ENCODE measurements around the gene HBEGF. TPM values are rescaled to one million over a fixed set of nuclear protein-coding genes. Genes with fewer than 3 reads are reported as not detected.

HBEGF gene
- total and polyA plus RNA-seq, 10 of the 15 experiments (the other 5 are each of a cell fraction or from before 2014, with no cell fraction given): 0.87 to 3.1 (median 2.1) TPM

- TF ChIP-seq SMC3 (IDR thresholded peaks at IDR 0.05; ENCODE audit: borderline replicate concordance, low read length) (0 out of 2 replicates have a peak, but pooled peaks have one; percentile 4), SMARCA5 (IDR thresholded peaks at IDR 0.05) (peak; percentile 75), CBFB (IDR thresholded peaks at IDR 0.05; ENCODE audit: low read depth) (0 out of 2 replicates have a peak, but pooled peaks have one; percentile 18), ZBTB4 (CRISPR knock-in tag; IDR thresholded peaks at IDR 0.05) (no peak), ELK1 (IDR thresholded peaks at IDR 0.05; ENCODE audit: low read depth, low read length) (no peak), TARDBP (IDR thresholded peaks at IDR 0.05; ENCODE audit: borderline replicate concordance) (no peak), SIX5 (IDR thresholded peaks at IDR 0.05; ENCODE audit: low read depth, low read length, severe bottlenecking) (no peak), ZNF207 (IDR thresholded peaks at IDR 0.05; ENCODE audit: borderline replicate concordance) (peak; percentile 30; the same call in 1 of the 2 replicates), EP300 (IDR thresholded peaks at IDR 0.05; ENCODE audit: borderline replicate concordance in 1 of 2, control insufficient read depth in 1 of 2, low read depth in 2 of 2, low read length in 2 of 2) (no peak), LARP7 (IDR thresholded peaks at IDR 0.05) (no peak), NR2C1 (IDR thresholded peaks at IDR 0.05) (no peak), EZH2 (IDR thresholded peaks at IDR 0.05; ENCODE audit: borderline replicate concordance, control insufficient read depth, low read depth, low read length) (no peak), BCL3 (IDR thresholded peaks at IDR 0.05; ENCODE audit: borderline replicate concordance, insufficient read depth, low read depth, low read length, poor library complexity, severe bottlenecking) (no peak), CREM (IDR thresholded peaks at IDR 0.05; ENCODE audit: low read depth) (peak; percentile 90), NFIC (IDR thresholded peaks at IDR 0.05; ENCODE audit: low read depth, low read length) (0 out of 2 replicates have a peak, but pooled peaks have one; percentile 17), EED (IDR thresholded peaks at IDR 0.05; ENCODE audit: low read depth) (0 out of 2 replicates have a peak, but pooled peaks have one; percentile 30), IKZF2 (IDR thresholded peaks at IDR 0.05) (no peak), SMAD5 (IDR thresholded peaks at IDR 0.05; ENCODE audit: low read depth) (0 out of 2 replicates have a peak, but pooled peaks have one; percentile 45), NR2C2 (IDR thresholded peaks at IDR 0.05; ENCODE audit: borderline replicate concordance, control insufficient read depth, insufficient read length, low read depth) (no peak), POLR2A (IDR thresholded peaks at IDR 0.05; ENCODE audit: low read depth, low read length) (peak; percentile 77), RB1 (IDR thresholded peaks at IDR 0.05; ENCODE audit: borderline replicate concordance) (peak; percentile 54; the same call in 1 of the 2 replicates), ZNF274 (IDR thresholded peaks at IDR 0.05; ENCODE audit: insufficient read depth, insufficient read length) (no peak), SUZ12 (IDR thresholded peaks at IDR 0.05; ENCODE audit: unreplicated experiment) (no peak), ESRRA (IDR thresholded peaks at IDR 0.05; ENCODE audit: low read length) (0 out of 2 replicates have a peak, but pooled peaks have one; percentile 58)
These were observed 43.4 kb downstream of the HBEGF start, which contains the start of gene PFDN1 (continued) for GRCh38 chr5:140302786-140303639.

Data from GM12878 (cell line).